ENCODE data around the gene DPP7. TPM values are rescaled to one million over a fixed set of nuclear protein-coding genes. Genes with fewer than 3 reads are reported as not detected.

Gene DPP7
- total RNA-seq, 1 donor from 2014 or later: 259 TPM

- POLR2A ChIA-PET: interaction anchor here (0.6 kb wide), 2 partner anchors 39 to 115 kb away, joined by 4 to 6 read pairs; no protein-coding TSS in a partner anchor
- CTCF ChIA-PET: no interaction called here
- Mint-ChIP-seq H3K9me3 (no peaks in the 10 kb centered on the region), H3K27ac (no peak overlapping the region), H3K4me3 (no peak overlapping the region), H3K36me3 (ENCODE audit: low read depth) (no peaks in the 10 kb centered on the region), H3K4me1 (peaks cover 23% of the 10 kb centered on the region), H3K27me3 (peaks cover 40% of the 10 kb centered on the region)
- TF ChIP-seq, protein P1, sequence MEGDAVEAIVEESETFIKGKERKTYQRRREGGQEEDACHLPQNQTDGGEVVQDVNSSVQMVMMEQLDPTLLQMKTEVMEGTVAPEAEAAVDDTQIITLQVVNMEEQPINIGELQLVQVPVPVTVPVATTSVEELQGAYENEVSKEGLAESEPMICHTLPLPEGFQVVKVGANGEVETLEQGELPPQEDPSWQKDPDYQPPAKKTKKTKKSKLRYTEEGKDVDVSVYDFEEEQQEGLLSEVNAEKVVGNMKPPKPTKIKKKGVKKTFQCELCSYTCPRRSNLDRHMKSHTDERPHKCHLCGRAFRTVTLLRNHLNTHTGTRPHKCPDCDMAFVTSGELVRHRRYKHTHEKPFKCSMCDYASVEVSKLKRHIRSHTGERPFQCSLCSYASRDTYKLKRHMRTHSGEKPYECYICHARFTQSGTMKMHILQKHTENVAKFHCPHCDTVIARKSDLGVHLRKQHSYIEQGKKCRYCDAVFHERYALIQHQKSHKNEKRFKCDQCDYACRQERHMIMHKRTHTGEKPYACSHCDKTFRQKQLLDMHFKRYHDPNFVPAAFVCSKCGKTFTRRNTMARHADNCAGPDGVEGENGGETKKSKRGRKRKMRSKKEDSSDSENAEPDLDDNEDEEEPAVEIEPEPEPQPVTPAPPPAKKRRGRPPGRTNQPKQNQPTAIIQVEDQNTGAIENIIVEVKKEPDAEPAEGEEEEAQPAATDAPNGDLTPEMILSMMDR (IDR thresholded peaks at IDR 0.05): no peak
- ATAC-seq (ENCODE audit: low read depth) (no peak), DNase-seq (no peak)
- intact Hi-C loops (cut with micrococcal nuclease): loop anchor here (10.0 kb wide), 1 partner anchor 317 kb away; the partner anchor contains the start of genes AJM1 and PHPT1
These were observed 47.3 kb upstream of the DPP7 start for GRCh38 chr9:137161558-137162486.

GRCh38 chr9:137160716-137161557 lies 46.4 kb upstream of the DPP7 start:
- TF ChIP-seq, protein P1 (IDR thresholded peaks at IDR 0.05): no peak
- no peaks in the 10 kb centered on the region for H3K36me3 Mint-ChIP-seq (ENCODE audit: low read depth)
- H3K27me3 Mint-ChIP-seq: peaks cover 37% of the 10 kb centered on the region
- peaks cover 24% of the 10 kb centered on the region for H3K4me1 Mint-ChIP-seq
- no peaks in the 10 kb centered on the region for H3K9me3 Mint-ChIP-seq
- CTCF ChIA-PET: no interaction called here
- no peak overlapping the region for H3K27ac Mint-ChIP-seq
- intact Hi-C loops (cut with micrococcal nuclease): loop anchor here (10.0 kb wide), 1 partner anchor 316 kb away; the partner anchor contains the start of genes AJM1 and PHPT1
- POLR2A ChIA-PET: interaction anchor here (0.6 kb wide), 1 partner anchor 38 kb away, joined by 4 read pairs; no protein-coding TSS in a partner anchor
- no peak overlapping the region for H3K4me3 Mint-ChIP-seq
- ATAC-seq (ENCODE audit: low read depth): no peak
- no peak for DNase-seq

- Mint-ChIP-seq H3K27ac (no peak overlapping the region), H3K27me3 (peaks cover 34% of the 10 kb centered on the region), H3K4me1 (peaks cover 24% of the 10 kb centered on the region), H3K36me3 (ENCODE audit: low read depth) (no peaks in the 10 kb centered on the region), H3K9me3 (no peaks in the 10 kb centered on the region), H3K4me3 (no peak overlapping the region)
- no peak for ATAC-seq (ENCODE audit: low read depth)
- TF ChIP-seq, protein P1 (IDR thresholded peaks at IDR 0.05): no peak
- CTCF ChIA-PET: no interaction called here
- no peak for DNase-seq
- intact Hi-C loops (cut with micrococcal nuclease): loop anchor here (10.0 kb wide), 1 partner anchor 315 kb away; the partner anchor contains the start of genes AJM1 and PHPT1
- POLR2A ChIA-PET: no interaction called here
These were observed 45.5 kb upstream of the DPP7 start for GRCh38 chr9:137160054-137160425.

- Mint-ChIP-seq H3K27me3 (peaks cover 37% of the 10 kb centered on the region), H3K9me3 (no peaks in the 10 kb centered on the region), H3K27ac (no peak overlapping the region), H3K4me3 (no peak overlapping the region), H3K4me1 (peaks cover 24% of the 10 kb centered on the region), H3K36me3 (ENCODE audit: low read depth) (no peaks in the 10 kb centered on the region)
- POLR2A ChIA-PET: no interaction called here
- TF ChIP-seq, protein P1 (IDR thresholded peaks at IDR 0.05): no peak
- intact Hi-C loops (cut with micrococcal nuclease): loop anchor here (10.0 kb wide), 1 partner anchor 315 kb away; the partner anchor contains the start of genes AJM1 and PHPT1
- DNase-seq (no peak), ATAC-seq (ENCODE audit: low read depth) (no peak)
- CTCF ChIA-PET: no interaction called here
These were observed 44.8 kb upstream of the DPP7 start for GRCh38 chr9:137159105-137160053.
